ENCODE measurements around the gene ABLIM1. TPM values are rescaled to one million over a fixed set of nuclear protein-coding genes. Genes with fewer than 3 reads are reported as not detected.

The ABLIM1 gene
- total and polyA plus RNA-seq, 8 donors: 52.7 to 195 (median 65.5) TPM

DNA sequence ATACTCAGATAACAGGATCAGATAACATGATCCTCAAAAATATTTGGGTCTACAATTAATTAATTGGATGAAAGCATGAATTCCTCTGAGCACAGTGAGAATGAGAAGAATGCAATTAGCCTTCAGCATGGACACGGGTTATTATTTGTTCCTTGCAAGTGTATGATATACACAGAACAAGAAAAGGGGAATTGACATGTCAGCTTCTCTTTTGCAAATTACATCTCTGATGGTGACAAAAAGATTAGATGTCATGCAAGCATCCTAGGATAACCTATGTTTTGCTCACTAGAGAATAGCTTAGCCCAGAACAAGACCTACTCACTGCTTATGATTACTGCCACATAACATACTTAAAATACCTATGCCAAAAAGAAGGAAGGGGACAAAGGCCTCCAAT, 120.3 kb downstream of the ABLIM1 start:
- Histone ChIP-seq H3K36me3 (no peaks in the 10 kb centered on the region), H3K27ac (no peak overlapping the region), H3K4me3 (no peak overlapping the region), H3K27me3 (no peaks in the 10 kb centered on the region), H3K9me3 (no peaks in the 10 kb centered on the region), H3K4me1 (peaks cover 0 to 9% of the 10 kb centered on the region in 2 donors)
- intact Hi-C loops (cut with DNase I): no loop called here
- TF ChIP-seq, protein P1, sequence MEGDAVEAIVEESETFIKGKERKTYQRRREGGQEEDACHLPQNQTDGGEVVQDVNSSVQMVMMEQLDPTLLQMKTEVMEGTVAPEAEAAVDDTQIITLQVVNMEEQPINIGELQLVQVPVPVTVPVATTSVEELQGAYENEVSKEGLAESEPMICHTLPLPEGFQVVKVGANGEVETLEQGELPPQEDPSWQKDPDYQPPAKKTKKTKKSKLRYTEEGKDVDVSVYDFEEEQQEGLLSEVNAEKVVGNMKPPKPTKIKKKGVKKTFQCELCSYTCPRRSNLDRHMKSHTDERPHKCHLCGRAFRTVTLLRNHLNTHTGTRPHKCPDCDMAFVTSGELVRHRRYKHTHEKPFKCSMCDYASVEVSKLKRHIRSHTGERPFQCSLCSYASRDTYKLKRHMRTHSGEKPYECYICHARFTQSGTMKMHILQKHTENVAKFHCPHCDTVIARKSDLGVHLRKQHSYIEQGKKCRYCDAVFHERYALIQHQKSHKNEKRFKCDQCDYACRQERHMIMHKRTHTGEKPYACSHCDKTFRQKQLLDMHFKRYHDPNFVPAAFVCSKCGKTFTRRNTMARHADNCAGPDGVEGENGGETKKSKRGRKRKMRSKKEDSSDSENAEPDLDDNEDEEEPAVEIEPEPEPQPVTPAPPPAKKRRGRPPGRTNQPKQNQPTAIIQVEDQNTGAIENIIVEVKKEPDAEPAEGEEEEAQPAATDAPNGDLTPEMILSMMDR (IDR thresholded peaks at IDR 0.05): no peak
- ATAC-seq (no peak), DNase-seq (no peak)

DNA sequence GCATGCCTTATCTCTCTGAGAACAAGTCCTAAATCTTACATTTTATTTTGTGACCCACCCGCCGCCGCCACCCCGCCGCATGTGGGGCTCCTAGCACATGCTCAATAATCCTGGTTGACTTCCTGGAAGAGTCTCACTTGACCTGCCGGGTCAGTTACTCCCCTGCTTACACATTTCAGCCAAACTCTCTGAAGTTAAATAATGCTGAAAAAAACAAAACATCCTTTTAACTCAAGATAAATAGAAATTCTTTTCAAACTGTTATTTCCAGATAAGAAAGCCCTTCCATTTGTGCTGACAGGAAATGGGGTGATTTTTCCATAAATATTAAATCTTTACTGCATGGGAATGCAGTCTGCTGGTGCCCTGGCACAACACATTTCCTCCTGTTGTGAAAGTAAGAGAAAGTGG, 123.5 kb downstream of the ABLIM1 start:
- H3K36me3 ChIP-seq: no peaks in the 10 kb centered on the region
- DNase-seq (no peak), ATAC-seq (no peak)
- H3K27ac ChIP-seq: no peak overlapping the region
- TF ChIP-seq, protein P1 (IDR thresholded peaks at IDR 0.05): no peak
- H3K4me1 ChIP-seq: peaks cover 0 to 4% of the 10 kb centered on the region in 2 donors
- H3K4me3 ChIP-seq: no peak overlapping the region
- no peaks in the 10 kb centered on the region for H3K9me3 ChIP-seq
- H3K27me3 ChIP-seq: no peaks in the 10 kb centered on the region
- intact Hi-C loops (cut with DNase I): no loop called here

DNA sequence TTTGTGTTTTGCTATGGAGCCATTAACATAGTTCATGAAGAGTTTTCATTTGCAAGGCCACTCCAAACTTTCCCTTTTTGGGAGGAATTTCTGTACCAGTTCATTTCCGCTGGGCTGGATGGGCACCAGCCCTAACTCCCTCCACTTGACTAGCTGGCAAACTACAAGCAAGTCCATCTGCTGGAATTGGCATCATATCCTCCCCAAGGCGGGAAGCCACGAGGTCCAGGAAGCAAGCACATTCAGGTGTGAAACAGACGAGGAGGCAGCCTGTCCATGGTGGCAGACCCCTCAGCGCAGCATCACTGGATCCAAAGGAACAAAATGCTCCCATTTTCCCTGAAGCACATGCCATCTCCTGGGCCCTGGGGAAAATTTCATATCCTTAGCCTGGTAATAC, 125.8 kb downstream of the ABLIM1 start:
- H3K9me3 ChIP-seq: no peaks in the 10 kb centered on the region
- DNase-seq: no peak
- no peaks in the 10 kb centered on the region for H3K36me3 ChIP-seq
- TF ChIP-seq, protein P1 (IDR thresholded peaks at IDR 0.05): no peak
- no peak overlapping the region for H3K4me3 ChIP-seq
- H3K27me3 ChIP-seq: no peaks in the 10 kb centered on the region
- H3K4me1 ChIP-seq: peaks cover 0 to 2% of the 10 kb centered on the region in 2 donors
- intact Hi-C loops (cut with DNase I): no loop called here
- no peak overlapping the region for H3K27ac ChIP-seq
- ATAC-seq: no peak

DNA sequence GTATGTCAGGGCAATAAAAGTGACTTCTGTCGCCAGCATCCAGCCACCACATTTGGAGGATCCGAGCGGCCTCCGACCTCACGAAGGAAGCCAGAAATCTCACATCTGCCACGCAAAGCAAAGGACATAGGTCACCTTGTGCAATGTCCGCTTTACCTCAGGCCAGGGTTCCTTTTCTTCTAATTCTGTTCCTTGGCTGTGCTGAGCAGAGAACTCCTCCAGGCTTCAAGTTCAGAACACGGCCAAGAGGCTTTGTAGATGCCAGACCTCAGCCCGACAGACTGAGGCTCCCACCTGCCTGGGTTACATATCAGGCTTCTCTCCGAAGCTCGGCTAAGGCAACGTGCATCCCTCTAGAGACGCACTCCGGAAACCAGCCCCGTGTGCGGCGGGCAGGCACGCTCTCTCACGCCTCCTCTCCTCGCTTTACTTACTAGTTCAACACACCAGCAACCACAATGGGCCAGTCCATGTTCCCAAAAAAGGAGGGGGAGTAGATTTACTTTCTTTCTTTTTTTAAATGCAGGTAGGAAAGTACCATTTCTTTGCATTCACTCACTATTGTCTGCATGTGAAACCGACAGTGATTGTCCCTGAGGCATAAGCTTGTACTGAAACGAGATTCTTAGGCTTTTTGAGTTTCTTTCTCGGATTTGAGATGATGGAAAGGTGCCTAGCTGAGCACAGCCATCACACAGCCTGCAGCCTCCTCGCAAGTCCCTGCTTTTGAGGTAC, 131.4 kb downstream of the ABLIM1 start:
- peak; percentile 94 for ATAC-seq
- Histone ChIP-seq H3K27me3 (no peaks in the 10 kb centered on the region), H3K9me3 (no peaks in the 10 kb centered on the region), H3K4me3 (peak overlapping the region; percentile 27 to 29), H3K36me3 (no peaks in the 10 kb centered on the region), H3K27ac (peak overlapping the region; percentile 26 to 63), H3K4me1 (peaks cover 0 to 26% of the 10 kb centered on the region in 2 donors)
- TF ChIP-seq, protein P1 (IDR thresholded peaks at IDR 0.05): no peak
- peak; percentile 70 to 87 (median 81) for DNase-seq
- intact Hi-C loops (cut with DNase I): no loop called here

DNA sequence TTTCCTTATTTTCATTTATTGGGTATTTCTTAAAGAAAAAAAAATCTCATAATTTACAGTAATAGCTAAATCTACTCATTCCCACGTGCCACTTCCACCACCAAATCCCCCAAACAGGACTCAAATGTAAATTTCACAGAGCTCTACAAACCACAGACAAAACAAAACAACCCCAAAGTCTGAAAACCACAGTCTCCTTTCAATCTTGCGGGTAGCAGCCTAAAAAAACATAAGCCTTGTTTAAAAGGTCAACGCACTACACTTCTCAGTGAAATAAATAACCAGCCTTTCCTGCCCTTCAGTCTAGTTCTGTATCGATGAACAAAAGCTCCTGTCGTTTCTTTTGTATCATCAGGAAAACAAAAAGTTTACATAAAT, 132.0 kb downstream of the ABLIM1 start:
- no peak for DNase-seq
- H3K27ac ChIP-seq: peak overlapping the region; percentile 26 to 63
- H3K36me3 ChIP-seq: no peaks in the 10 kb centered on the region
- no peaks in the 10 kb centered on the region for H3K9me3 ChIP-seq
- TF ChIP-seq, protein P1 (IDR thresholded peaks at IDR 0.05): no peak
- H3K4me1 ChIP-seq: peaks cover 0 to 32% of the 10 kb centered on the region in 2 donors
- no peaks in the 10 kb centered on the region for H3K27me3 ChIP-seq
- H3K4me3 ChIP-seq: peak overlapping the region; percentile 27 to 29
- intact Hi-C loops (cut with DNase I): no loop called here
- peak; percentile 7 for ATAC-seq

Measured in left lung (tissue), 10 donors.